Parathyroid adenoma (tissue), 2 donors: ENCODE data around the gene LIN28A.
"Not testable (repeated sequence)": the region's sequence is repeated elsewhere in the genome, so short reads cannot be mapped to it uniquely, and the experiment has no call there.

Experiments
- H2AFZ ChIP-seq: fragments of 300-600 bp; sonication (generic); one replicate; pipeline ENCODE4 v1.7.0; 2017; ENCODE audit warnings: antibody characterized with exemption, mild to moderate bottlenecking
- H3K27ac ChIP-seq: fragments of 300-600 bp; sonication (generic); one replicate; pipeline ENCODE4 v1.7.0; 2017
- H3K27me3 ChIP-seq: fragments of 300-600 bp; sonication (generic); one replicate; pipeline ENCODE4 v1.7.0; 2017; ENCODE audit warnings: low read length; ENCODE audit not compliant: control insufficient read depth, insufficient read depth
- H3K36me3 ChIP-seq: fragments of 300-600 bp; sonication (generic); one replicate; pipeline ENCODE4 v1.7.0; 2017; ENCODE audit warnings: low read length; ENCODE audit not compliant: control insufficient read depth, insufficient read depth
- H3K4me1 ChIP-seq: fragments of 300-600 bp; sonication (generic); one replicate; pipeline ENCODE4 v1.7.0; 2017; ENCODE audit warnings: control low read depth
- H3K4me2 ChIP-seq: fragments of 300-600 bp; sonication (generic); one replicate; pipeline ENCODE4 v1.7.0; 2017; ENCODE audit warnings: low read length
- H3K4me3 ChIP-seq: fragments of 300-600 bp; sonication (generic); one replicate; pipeline ENCODE4 v1.7.0; 2017; ENCODE audit warnings: low read depth, low read length
- H3K79me2 ChIP-seq: fragments of 300-600 bp; sonication (generic); one replicate; pipeline ENCODE4 v1.7.0; 2017; ENCODE audit warnings: control low read depth
- H3K9ac ChIP-seq: fragments of 300-600 bp; sonication (generic); one replicate; pipeline ENCODE4 v1.7.0; 2017; ENCODE audit warnings: mild to moderate bottlenecking
- H3K9me3 ChIP-seq: fragments of 300-600 bp; sonication (generic); one replicate; pipeline ENCODE4 v1.7.0; 2017; ENCODE audit warnings: low read length; ENCODE audit not compliant: control insufficient read depth
- TF ChIP-seq, protein P1 (sequence below): fragments of 300-600 bp; sonication (generic); IDR thresholded peaks from one replicate; pipeline ENCODE4 v1.7.0; 2017; ENCODE audit warnings: antibody characterized with exemption, mild to moderate bottlenecking
- donor health status: primary hyperparathyroidism.

The LIN28A gene

DNA sequence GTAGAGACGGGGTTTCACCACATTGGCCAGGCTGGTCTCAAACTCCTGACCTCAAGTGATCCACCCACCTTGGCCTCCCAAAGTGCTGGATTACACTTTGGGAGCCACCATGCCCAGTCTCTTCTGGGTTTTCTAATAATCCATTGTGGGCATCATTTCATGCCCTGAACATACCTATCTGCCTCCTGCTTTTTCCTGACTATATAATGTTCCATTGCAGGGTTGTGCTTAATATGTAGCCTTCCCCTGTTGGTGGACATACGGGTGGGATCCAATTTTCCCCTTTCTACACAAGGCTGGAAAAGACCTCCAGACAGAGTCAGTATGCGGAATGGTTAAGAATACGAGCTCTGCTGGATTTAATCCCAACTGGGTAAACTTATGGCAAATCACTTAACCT lies 34.6 kb upstream of the LIN28A start:
- Histone ChIP-seq H3K79me2 (no peaks in the 10 kb centered on the region), H3K27ac (no peak overlapping the region), H3K9me3 (no peaks in the 10 kb centered on the region), H3K36me3 (no peaks in the 10 kb centered on the region), H3K4me1 (no peaks in the 10 kb centered on the region), H3K9ac (no peak overlapping the region), H3K4me2 (no peak overlapping the region), H3K27me3 (no peaks in the 10 kb centered on the region), H3K4me3 (no peak overlapping the region), H2AFZ (no peak overlapping the region)
- TF ChIP-seq, protein P1, sequence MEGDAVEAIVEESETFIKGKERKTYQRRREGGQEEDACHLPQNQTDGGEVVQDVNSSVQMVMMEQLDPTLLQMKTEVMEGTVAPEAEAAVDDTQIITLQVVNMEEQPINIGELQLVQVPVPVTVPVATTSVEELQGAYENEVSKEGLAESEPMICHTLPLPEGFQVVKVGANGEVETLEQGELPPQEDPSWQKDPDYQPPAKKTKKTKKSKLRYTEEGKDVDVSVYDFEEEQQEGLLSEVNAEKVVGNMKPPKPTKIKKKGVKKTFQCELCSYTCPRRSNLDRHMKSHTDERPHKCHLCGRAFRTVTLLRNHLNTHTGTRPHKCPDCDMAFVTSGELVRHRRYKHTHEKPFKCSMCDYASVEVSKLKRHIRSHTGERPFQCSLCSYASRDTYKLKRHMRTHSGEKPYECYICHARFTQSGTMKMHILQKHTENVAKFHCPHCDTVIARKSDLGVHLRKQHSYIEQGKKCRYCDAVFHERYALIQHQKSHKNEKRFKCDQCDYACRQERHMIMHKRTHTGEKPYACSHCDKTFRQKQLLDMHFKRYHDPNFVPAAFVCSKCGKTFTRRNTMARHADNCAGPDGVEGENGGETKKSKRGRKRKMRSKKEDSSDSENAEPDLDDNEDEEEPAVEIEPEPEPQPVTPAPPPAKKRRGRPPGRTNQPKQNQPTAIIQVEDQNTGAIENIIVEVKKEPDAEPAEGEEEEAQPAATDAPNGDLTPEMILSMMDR, result no peak

DNA sequence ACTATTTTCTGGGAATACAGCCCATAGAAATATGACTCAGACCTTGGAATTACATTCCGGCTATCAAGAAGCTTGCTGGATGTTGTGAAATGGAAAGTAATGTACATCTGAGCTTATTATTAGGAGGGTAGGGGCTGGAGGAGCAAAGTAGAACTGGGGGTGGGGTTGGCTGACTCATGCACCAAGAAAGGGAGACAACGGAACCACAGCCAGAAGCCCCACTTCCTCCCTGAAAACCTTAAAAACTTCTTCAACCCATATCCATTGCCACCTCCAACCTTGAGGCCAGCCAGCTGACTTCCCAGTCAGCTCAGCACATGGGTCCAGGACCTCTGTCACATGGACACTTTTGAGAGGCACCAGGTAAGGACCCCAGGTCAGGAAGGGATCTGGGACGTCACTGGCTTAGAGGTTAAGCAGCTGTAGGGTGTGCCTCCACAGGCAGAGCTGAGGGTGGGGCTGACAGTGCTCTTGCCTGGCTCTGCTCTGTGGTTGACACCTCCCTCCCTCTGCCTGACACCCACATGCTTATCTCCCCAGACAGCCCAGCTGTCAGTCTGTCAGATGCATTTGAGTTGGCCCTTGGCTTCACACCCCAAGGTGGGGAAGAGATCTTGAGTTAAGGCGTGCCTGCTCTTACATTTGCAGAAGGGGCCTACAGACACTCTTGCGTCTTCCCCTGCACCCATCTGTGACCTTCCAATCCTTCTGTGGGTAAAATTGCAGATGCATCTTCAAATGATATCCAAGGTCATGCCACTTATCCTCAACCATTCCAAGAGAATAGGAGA lies 32.3 kb upstream of the LIN28A start:
- no peaks in the 10 kb centered on the region for H3K79me2 ChIP-seq
- no peak overlapping the region for H2AFZ ChIP-seq
- H3K9me3 ChIP-seq, result no peaks in the 10 kb centered on the region
- no peaks in the 10 kb centered on the region for H3K36me3 ChIP-seq
- no peaks in the 10 kb centered on the region for H3K4me1 ChIP-seq
- H3K4me2 ChIP-seq, result no peak overlapping the region
- H3K9ac ChIP-seq, result no peak overlapping the region
- TF ChIP-seq, protein P1, result no peak
- no peaks in the 10 kb centered on the region for H3K27me3 ChIP-seq
- no peak overlapping the region for H3K27ac ChIP-seq
- H3K4me3 ChIP-seq, result no peak overlapping the region

DNA sequence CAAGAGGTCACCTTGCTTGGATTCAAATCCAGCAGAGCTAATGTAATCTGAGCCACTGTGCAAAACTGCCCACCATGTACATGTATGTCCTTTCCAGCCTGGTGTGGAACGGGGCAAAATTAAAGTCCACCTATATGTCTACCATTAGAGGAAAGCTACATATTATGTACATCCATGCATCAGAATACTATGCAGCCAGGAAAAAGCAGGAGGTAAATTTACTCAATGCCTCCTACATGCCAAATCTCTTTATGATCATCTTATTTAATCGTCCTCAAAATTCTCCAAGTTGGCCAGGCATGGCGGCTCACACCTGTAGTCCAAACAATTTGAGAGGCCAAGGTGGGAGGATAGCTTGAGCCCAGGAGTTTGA lies 31.8 kb upstream of the LIN28A start:
- no peaks in the 10 kb centered on the region for H3K36me3 ChIP-seq
- H3K79me2 ChIP-seq, result no peaks in the 10 kb centered on the region
- no peaks in the 10 kb centered on the region for H3K9me3 ChIP-seq
- H3K4me2 ChIP-seq, result no peak overlapping the region
- H3K27me3 ChIP-seq, result no peaks in the 10 kb centered on the region
- TF ChIP-seq, protein P1, result no peak
- no peak overlapping the region for H3K4me3 ChIP-seq
- H2AFZ ChIP-seq, result no peak overlapping the region
- no peak overlapping the region for H3K27ac ChIP-seq
- no peaks in the 10 kb centered on the region for H3K4me1 ChIP-seq
- H3K9ac ChIP-seq, result no peak overlapping the region

DNA sequence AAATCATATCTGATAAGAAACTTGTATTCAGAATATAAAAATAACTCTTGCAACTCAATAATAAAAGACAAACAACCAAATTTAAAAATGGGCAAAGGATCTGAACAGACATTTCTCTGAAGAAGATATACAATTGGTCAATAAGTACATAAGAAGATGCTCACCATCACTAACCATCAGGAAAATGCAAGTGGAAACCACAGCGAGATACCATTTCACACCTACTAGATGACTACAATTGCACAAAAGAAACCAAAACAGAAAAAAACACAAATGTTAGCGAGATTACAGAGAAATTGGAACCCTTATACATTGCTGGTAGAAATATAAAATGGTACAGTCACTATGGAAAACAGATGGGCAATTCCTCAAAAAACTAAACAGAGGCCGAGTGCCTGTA lies 26.5 kb upstream of the LIN28A start:
- H3K9ac ChIP-seq, result no peak overlapping the region
- no peak overlapping the region for H3K4me3 ChIP-seq
- TF ChIP-seq, protein P1, result no peak
- no peak overlapping the region for H3K4me2 ChIP-seq
- H2AFZ ChIP-seq, result no peak overlapping the region
- H3K79me2 ChIP-seq, result no peaks in the 10 kb centered on the region
- no peaks in the 10 kb centered on the region for H3K27me3 ChIP-seq
- no peaks in the 10 kb centered on the region for H3K36me3 ChIP-seq
- no peaks in the 10 kb centered on the region for H3K4me1 ChIP-seq
- no peaks in the 10 kb centered on the region for H3K9me3 ChIP-seq
- H3K27ac ChIP-seq, result no peak overlapping the region

DNA sequence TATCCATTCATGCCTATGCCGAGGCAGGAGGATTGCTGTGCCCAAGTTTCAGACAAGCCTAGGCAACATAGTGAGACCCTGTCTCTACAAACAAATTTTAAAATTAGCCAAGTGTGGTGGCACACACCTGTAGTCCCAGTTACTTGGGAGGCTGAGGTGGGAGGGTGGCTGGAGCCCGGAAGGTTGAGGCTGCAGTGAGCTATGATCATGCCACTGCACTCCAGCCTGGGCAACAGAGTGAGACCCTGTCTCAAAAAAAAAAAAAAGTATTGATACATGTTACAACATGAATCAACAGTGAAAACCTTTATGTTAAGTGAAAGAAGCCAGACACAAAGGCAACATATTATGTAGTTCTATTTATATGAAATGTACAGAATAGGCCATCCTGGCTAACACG lies 25.6 kb upstream of the LIN28A start:
- H3K9ac ChIP-seq, H3K27me3 ChIP-seq, H3K79me2 ChIP-seq, H3K4me2 ChIP-seq, H2AFZ ChIP-seq, H3K4me1 ChIP-seq, H3K36me3 ChIP-seq, H3K27ac ChIP-seq, H3K4me3 ChIP-seq, H3K9me3 ChIP-seq: not testable (repeated sequence)
